Loucy (cell line): ENCODE results near the gene TBX18.

Experiments used
- H2AFZ ChIP-seq: fragments of 200-600 bp; sonication (generic); 2 replicates; pipeline ENCODE4 v1.6.0; 2016; ENCODE audit warnings: antibody characterized with exemption, mild to moderate bottlenecking, low read length, moderate library complexity
- H3F3A ChIP-seq: fragments of 200-600 bp; 2 replicates; pipeline ENCODE4 v1.6.0; 2016; ENCODE audit warnings: antibody characterized with exemption, low read depth, mild to moderate bottlenecking
- H3K27me3 ChIP-seq: fragments of 200-600 bp; sonication (generic); 2 replicates; pipeline ENCODE4 v1.6.1; 2014; ENCODE audit warnings: low read length, mild to moderate bottlenecking; ENCODE audit not compliant: insufficient read depth, poor library complexity, severe bottlenecking
- H3K36me3 ChIP-seq: fragments of 200-600 bp; sonication (generic); 2 replicates; pipeline ENCODE4 v1.6.1; 2016; ENCODE audit warnings: low read length; ENCODE audit not compliant: insufficient read depth
- H3K4me1 ChIP-seq: fragments of 200-600 bp; sonication (generic); 2 replicates; pipeline ENCODE4 v1.5.1; 2014; ENCODE audit warnings: low read length, mild to moderate bottlenecking; ENCODE audit not compliant: insufficient read depth, poor library complexity, severe bottlenecking
- H3K4me2 ChIP-seq: fragments of 200-600 bp; sonication (generic); 2 replicates; pipeline ENCODE4 v1.6.0; 2014; ENCODE audit warnings: antibody characterized with exemption, low read length, low read depth, mild to moderate bottlenecking; ENCODE audit not compliant: poor library complexity, severe bottlenecking
- H3K4me3 ChIP-seq: fragments of 200-600 bp; sonication (generic); 2 replicates; pipeline ENCODE4 v1.5.1; 2014; ENCODE audit warnings: low read length, mild to moderate bottlenecking, mixed read lengths; ENCODE audit not compliant: poor library complexity, severe bottlenecking
- H3K79me2 ChIP-seq: fragments of 200-600 bp; sonication (generic); 2 replicates; pipeline ENCODE4 v1.6.1; 2014; ENCODE audit warnings: low read length; ENCODE audit not compliant: insufficient read depth
- H3K9ac ChIP-seq: fragments of 200-600 bp; sonication (generic); 2 replicates; pipeline ENCODE4 v1.6.0; 2014; ENCODE audit warnings: mild to moderate bottlenecking, low read depth, low read length, moderate library complexity; ENCODE audit not compliant: poor library complexity, severe bottlenecking
- H3K9me2 ChIP-seq: fragments of 200-600 bp; sonication (generic); replicated peaks from 2 replicates; pipeline ENCODE4 v1.6.1; 2016; ENCODE audit warnings: low read depth, low read length, mixed read lengths
- H3K9me3 ChIP-seq: fragments of 200-600 bp; sonication (generic); 2 replicates; pipeline ENCODE4 v1.6.1; 2014; ENCODE audit warnings: mild to moderate bottlenecking, antibody characterized with exemption, low read length, low read depth; ENCODE audit not compliant: insufficient read depth
- H4K20me1 ChIP-seq: fragments of 200-600 bp; sonication (generic); 2 replicates; pipeline ENCODE4 v1.6.0; 2014; ENCODE audit warnings: antibody characterized with exemption, low read length, mild to moderate bottlenecking; ENCODE audit not compliant: insufficient read depth, poor library complexity, severe bottlenecking
- CTCF ChIP-seq: fragments of 200-600 bp; sonication (generic); conservative IDR thresholded peaks from 2 replicates; pipeline ENCODE4 v1.5.1; 2014; ENCODE audit warnings: mild to moderate bottlenecking, antibody characterized with exemption, low read length
- EZH2phosphoT487 ChIP-seq: fragments of 200-600 bp; IDR thresholded peaks from 2 replicates; pipeline ENCODE4 v1.6.1; 2018; ENCODE audit warnings: antibody characterized with exemption, mild to moderate bottlenecking, moderate library complexity, borderline replicate concordance

Gene TBX18

DNA sequence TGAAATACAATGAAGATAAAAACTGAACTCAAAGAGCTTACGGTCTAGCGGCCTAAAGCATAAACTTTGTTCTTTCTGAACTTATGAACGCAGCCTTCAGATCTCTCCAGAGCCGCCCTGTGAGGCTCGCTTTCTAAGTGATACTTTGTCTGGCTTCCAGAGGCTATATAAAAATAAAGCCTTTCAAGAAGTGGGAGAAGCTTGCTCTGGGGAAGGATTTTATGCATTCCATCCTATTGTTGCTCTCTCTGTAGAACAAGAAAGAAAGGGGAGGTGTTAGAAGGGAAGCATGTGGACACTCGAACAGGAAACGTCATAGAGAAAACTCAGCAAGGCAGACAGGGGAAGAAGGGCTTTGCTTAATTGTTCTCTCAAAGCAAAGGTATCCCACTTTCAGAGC is 77.0 kb downstream of the TBX18 start:
- Histone ChIP-seq H3K36me3 (no peaks in the 10 kb centered on the region), H3K9me3 (no peaks in the 10 kb centered on the region; the same call in 1 of the 2 replicates), H3K27me3 (no peaks in the 10 kb centered on the region), H3K4me1 (peaks cover 20% of the 10 kb centered on the region), H3K4me3 (no peak overlapping the region), H3K9ac (no peak overlapping the region), H3K79me2 (no peaks in the 10 kb centered on the region), H3K4me2 (no peak overlapping the region), H3K9me2 (no peaks in the 10 kb centered on the region), H3F3A (no peaks in the 10 kb centered on the region), H4K20me1 (no peaks in the 10 kb centered on the region), H2AFZ (peak overlapping the region; percentile 65; the same call in 1 of the 2 replicates)
- TF ChIP-seq CTCF: no peak
- no peak for TF ChIP-seq EZH2phosphoT487

DNA sequence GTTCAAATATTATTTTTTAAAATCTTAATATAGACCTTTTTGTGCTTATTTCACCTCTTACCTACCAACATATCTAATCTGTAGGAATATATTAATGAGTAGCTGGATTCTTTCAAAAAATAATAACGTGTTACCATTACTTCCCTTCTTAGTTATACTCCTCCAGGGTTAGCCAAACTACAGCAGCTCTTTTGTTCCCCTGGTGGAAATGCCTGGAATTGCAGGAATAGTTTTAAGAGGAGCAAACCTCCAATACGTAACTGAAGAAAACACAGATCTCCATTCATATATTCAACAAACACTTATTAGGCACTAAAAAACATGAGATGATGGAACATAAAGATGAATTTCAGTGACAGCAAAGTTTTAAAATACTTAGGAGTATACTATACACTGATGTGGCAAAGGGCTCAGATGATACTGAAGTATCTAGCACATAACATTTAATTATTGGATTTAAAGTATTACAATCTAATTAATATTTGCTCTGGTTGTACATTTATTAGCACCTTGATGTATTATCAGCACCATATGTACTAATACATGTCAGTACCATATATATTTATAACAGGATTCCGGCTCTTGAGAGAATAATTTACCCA is 78.3 kb downstream of the TBX18 start:
- Histone ChIP-seq H3K36me3 (no peaks in the 10 kb centered on the region), H3K4me3 (no peak overlapping the region), H3K4me2 (no peak overlapping the region), H3F3A (no peaks in the 10 kb centered on the region), H3K4me1 (peaks cover 20% of the 10 kb centered on the region), H3K27me3 (no peaks in the 10 kb centered on the region), H3K79me2 (no peaks in the 10 kb centered on the region), H3K9me2 (no peaks in the 10 kb centered on the region), H2AFZ (no peak overlapping the region), H3K9me3 (no peaks in the 10 kb centered on the region; the same call in 1 of the 2 replicates), H4K20me1 (no peaks in the 10 kb centered on the region), H3K9ac (no peak overlapping the region)
- TF ChIP-seq EZH2phosphoT487 (no peak), CTCF (peak; percentile 62)

- no peak overlapping the region for H2AFZ ChIP-seq
- H3K9me3 ChIP-seq: no peaks in the 10 kb centered on the region; the same call in 1 of the 2 replicates
- no peaks in the 10 kb centered on the region for H3K79me2 ChIP-seq
- TF ChIP-seq EZH2phosphoT487: no peak
- H4K20me1 ChIP-seq: no peaks in the 10 kb centered on the region
- H3K9ac ChIP-seq: no peak overlapping the region
- no peaks in the 10 kb centered on the region for H3K27me3 ChIP-seq
- no peaks in the 10 kb centered on the region for H3K9me2 ChIP-seq
- no peak overlapping the region for H3K4me2 ChIP-seq
- H3K36me3 ChIP-seq: no peaks in the 10 kb centered on the region
- H3F3A ChIP-seq: no peaks in the 10 kb centered on the region
- H3K4me1 ChIP-seq: no peaks in the 10 kb centered on the region
- H3K4me3 ChIP-seq: no peak overlapping the region
These were observed 82.6 kb downstream of the TBX18 start for GRCh38 chr6:84681693-84682326.

DNA sequence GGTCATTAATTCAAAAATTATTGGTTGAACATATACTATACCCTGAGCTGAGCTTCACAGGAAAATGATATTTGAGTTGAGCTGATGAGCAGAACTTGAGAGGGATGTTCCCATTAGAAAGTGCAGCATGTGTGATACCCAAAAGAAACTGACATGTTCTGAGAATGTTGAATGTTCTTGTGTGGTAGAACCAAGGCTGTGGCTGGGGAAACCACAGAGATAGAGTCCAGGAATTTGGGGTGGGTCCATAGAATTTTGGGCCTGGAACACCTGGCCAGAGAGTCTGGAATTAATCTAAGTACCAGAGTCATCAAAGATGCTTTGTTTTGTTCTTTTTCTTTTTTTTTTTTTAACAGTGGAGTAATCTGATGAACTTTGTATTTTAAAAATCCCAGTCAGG is 88.7 kb downstream of the TBX18 start:
- H3K36me3 ChIP-seq: no peaks in the 10 kb centered on the region
- H3K27me3 ChIP-seq: no peaks in the 10 kb centered on the region
- H3K4me1 ChIP-seq: no peaks in the 10 kb centered on the region
- H2AFZ ChIP-seq: no peak overlapping the region
- no peak overlapping the region for H3K9ac ChIP-seq
- no peak overlapping the region for H3K4me3 ChIP-seq
- H3K79me2 ChIP-seq: no peaks in the 10 kb centered on the region
- no peaks in the 10 kb centered on the region for H3K9me2 ChIP-seq
- no peaks in the 10 kb centered on the region for H3K9me3 ChIP-seq
- H3F3A ChIP-seq: no peaks in the 10 kb centered on the region
- H3K4me2 ChIP-seq: no peak overlapping the region
- no peak for TF ChIP-seq EZH2phosphoT487
- no peak for TF ChIP-seq CTCF
- H4K20me1 ChIP-seq: no peaks in the 10 kb centered on the region
